Measurements from ENCODE around the gene AWAT2.

AWAT2 gene

DNA sequence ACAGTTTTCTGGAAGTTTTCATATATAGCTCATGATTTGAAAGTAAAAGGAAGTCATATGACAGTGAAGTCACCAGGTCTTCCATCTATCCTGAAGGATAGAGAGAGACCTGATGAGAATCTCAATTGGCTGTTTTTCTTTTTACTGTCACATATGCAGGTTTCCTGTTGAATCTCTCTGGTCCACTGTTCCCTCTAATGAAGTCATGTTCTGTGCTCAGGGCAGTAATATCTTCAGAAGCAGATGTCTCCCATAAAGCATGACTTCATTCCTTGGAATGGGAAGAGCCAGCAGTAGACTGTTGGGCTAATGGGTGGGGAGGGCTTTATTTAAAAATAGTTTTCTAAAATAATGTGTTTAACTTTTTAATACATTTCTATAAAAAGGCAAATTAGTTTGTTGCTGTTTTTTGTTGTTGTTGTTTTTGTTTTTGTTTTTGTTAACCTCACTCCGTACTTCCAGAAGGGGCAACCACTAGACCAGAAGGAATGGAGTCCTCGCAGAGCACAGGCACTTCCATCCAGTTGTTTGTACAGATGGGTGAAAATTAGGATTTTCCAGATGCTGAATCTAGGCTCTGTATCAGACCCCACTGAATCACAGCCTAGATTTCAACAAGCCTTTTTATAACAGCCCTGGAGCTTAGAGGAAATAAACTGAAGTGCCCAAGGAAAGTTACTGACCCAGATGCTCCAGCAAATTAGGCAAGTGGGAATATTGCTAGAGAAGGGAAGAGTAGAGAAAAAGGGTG is 54.2 kb downstream of the AWAT2 start:
- DNase-seq = no peak

- no peak for DNase-seq
These were observed 56.2 kb downstream of the AWAT2 start for GRCh38 chrX:69993494-69993893.

DNA sequence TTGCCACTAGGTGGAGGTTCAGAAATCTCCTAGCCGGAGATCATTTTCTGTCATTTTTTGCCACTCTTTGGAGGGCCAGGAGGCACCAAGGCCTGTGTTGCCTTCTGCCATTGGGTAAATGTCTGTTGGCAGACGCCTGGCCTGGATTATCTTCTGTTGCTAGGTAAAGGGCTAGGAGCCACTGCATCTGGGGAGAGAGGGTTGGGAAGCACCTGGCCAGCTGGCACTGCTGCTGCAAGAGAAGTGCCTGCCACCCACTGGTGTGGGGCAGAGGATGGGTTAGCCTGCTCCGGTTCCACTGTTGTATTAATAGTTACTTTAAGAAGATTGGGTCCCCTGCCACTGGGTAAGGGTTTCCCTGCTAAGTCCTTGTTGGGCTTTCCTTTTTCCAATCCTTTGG is 58.1 kb downstream of the AWAT2 start:
- DNase-seq = no peak
